ENCODE measurements around the gene CSTPP1. TPM values are rescaled to one million over a fixed set of nuclear protein-coding genes. Genes with fewer than 3 reads are reported as not detected.

CSTPP1 gene
- total and polyA plus RNA-seq, 2 donors (not counting 3 experiments of a cell fraction or from before 2014, with no cell fraction given), result 25.9 to 38.2 TPM

DNA sequence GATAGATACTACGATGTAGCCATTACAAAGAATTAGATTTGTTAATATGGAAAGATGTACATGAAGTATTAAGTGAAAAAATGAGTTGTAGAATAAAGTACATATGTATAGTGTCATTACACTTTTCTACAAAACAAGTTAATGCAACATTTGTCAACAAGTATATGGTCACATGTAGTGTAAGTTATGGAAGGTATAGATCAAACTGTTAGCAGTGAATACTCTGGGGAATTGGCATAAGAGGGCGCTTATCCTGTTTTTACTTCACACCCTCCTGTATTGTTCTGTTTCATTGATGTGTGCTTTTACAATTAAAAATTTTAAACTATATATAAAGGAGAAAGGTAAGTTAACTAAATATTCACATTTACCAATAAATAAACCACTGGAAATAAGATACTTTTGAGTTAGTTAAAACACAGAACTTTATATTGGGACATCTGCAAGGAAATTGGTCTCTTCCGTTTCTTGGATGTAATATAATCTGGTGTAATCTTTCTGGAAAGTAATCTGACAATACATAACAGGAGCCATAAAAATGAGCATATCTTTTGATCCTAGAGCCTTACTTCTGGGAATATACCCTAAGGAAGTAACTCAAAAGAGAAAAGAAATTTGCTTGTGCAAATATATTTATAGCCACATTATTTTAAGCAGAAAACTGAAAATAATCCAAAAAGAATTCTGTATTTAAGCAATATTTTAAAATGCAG is 34.5 kb downstream of the CSTPP1 start:
- no peaks in the 10 kb centered on the region for H3K27me3 ChIP-seq (ENCODE audit: control insufficient read depth in 2 of 2, insufficient read depth in 2 of 2, low read length in 2 of 2)
- TF ChIP-seq GATA2 (IDR thresholded peaks at IDR 0.05; ENCODE audit: insufficient read depth, insufficient read length, low read depth, low read length) (no peak), FOS (IDR thresholded peaks at IDR 0.05; ENCODE audit: borderline replicate concordance, insufficient read depth, low read length) (no peak), MYC (IDR thresholded peaks at IDR 0.05; ENCODE audit: low read depth, low read length) (no peak), JUN (IDR thresholded peaks at IDR 0.05; ENCODE audit: borderline replicate concordance, insufficient read depth, insufficient read length, low read depth) (no peak), POLR2AphosphoS5 (IDR thresholded peaks at IDR 0.05; ENCODE audit: insufficient read depth, low read depth, low read length) (no peak), EZH2 (IDR thresholded peaks at IDR 0.05; ENCODE audit: borderline replicate concordance, low read depth, low read length, severe bottlenecking) (no peak), POLR2A (IDR thresholded peaks at IDR 0.05; ENCODE audit: low read depth, low read length) (no peak)
- TF ChIP-seq, protein P1, sequence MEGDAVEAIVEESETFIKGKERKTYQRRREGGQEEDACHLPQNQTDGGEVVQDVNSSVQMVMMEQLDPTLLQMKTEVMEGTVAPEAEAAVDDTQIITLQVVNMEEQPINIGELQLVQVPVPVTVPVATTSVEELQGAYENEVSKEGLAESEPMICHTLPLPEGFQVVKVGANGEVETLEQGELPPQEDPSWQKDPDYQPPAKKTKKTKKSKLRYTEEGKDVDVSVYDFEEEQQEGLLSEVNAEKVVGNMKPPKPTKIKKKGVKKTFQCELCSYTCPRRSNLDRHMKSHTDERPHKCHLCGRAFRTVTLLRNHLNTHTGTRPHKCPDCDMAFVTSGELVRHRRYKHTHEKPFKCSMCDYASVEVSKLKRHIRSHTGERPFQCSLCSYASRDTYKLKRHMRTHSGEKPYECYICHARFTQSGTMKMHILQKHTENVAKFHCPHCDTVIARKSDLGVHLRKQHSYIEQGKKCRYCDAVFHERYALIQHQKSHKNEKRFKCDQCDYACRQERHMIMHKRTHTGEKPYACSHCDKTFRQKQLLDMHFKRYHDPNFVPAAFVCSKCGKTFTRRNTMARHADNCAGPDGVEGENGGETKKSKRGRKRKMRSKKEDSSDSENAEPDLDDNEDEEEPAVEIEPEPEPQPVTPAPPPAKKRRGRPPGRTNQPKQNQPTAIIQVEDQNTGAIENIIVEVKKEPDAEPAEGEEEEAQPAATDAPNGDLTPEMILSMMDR (IDR thresholded peaks at IDR 0.05; ENCODE audit: extremely low read depth in 1 of 2, insufficient read depth in 1 of 2, low read depth in 1 of 2, low read length in 2 of 2), result no peak
- TF ChIP-seq, protein P2, sequence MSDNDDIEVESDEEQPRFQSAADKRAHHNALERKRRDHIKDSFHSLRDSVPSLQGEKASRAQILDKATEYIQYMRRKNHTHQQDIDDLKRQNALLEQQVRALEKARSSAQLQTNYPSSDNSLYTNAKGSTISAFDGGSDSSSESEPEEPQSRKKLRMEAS (IDR thresholded peaks at IDR 0.05; ENCODE audit: insufficient read depth, insufficient read length), result no peak
- ChIA-PET CTCF (no interaction called here), POLR2A (no interaction called here)
- intact Hi-C loops (cut with micrococcal nuclease) (no loop called here), dilution Hi-C loops (cut with MboI; ENCODE audit: extremely low pct_ligation_motif_present, low sequenced_read_pairs) (no loop called here)
- H3K27ac ChIP-seq (ENCODE audit: insufficient read depth, low read depth, low read length), result no peak overlapping the region
- H3K79me2 ChIP-seq (ENCODE audit: control insufficient read depth, insufficient read depth, low read length), result no peaks in the 10 kb centered on the region
- H4K20me1 ChIP-seq (replicated peaks; ENCODE audit: control insufficient read depth, extremely low read depth, insufficient read depth, low read length), result no peaks in the 10 kb centered on the region
- BruUV-seq (replicated peaks), result no TSS peak
- DNase-seq (ENCODE audit: low read depth, low spot score) (no peak), FAIRE-seq (no peak)
- H3K9me1 ChIP-seq (replicated peaks; ENCODE audit: control insufficient read depth, extremely low read depth, insufficient read depth, low read length), result no peaks in the 10 kb centered on the region
- no peak overlapping the region for H3K4me2 ChIP-seq (ENCODE audit: insufficient read depth, low read length)
- no peak overlapping the region for H3K4me3 ChIP-seq (replicated peaks in 1 of 3; ENCODE audit: insufficient read depth in 1 of 3, low read depth in 1 of 3, low read length in 3 of 3)
- no peaks in the 10 kb centered on the region for H3K36me3 ChIP-seq (ENCODE audit: control insufficient read depth in 2 of 2, extremely low read depth in 1 of 2, insufficient read depth in 2 of 2, low read length in 2 of 2)
- H3K9me3 ChIP-seq (replicated peaks; ENCODE audit: control insufficient read depth, insufficient read depth, low read length), result no peaks in the 10 kb centered on the region
- no peak overlapping the region for H2AFZ ChIP-seq (ENCODE audit: low read depth, low read length)
- H3K4me1 ChIP-seq (ENCODE audit: control insufficient read depth, extremely low read depth, insufficient read depth, low read length), result no peaks in the 10 kb centered on the region
- no peak overlapping the region for H3K9ac ChIP-seq (replicated peaks; ENCODE audit: extremely low read depth, insufficient read depth, low read length)

Data from endothelial cell of umbilical vein (primary cell).